PC-9 (cell line): ENCODE measurements around the gene MUC13.

Experiments
- EZH2 ChIP-seq: fragments of 200-600 bp; sonication (generic); IDR thresholded peaks from 2 replicates; pipeline ENCODE4 v1.8.0; 2017; ENCODE audit warnings: antibody characterized with exemption, low read depth
- TF ChIP-seq, protein P1 (sequence below): fragments of 200-600 bp; sonication (generic); conservative IDR thresholded peaks from 2 replicates; pipeline ENCODE4 v1.6.1; 2017; ENCODE audit warnings: mixed run types, antibody characterized with exemption, mild to moderate bottlenecking, moderate library complexity

DNA sequence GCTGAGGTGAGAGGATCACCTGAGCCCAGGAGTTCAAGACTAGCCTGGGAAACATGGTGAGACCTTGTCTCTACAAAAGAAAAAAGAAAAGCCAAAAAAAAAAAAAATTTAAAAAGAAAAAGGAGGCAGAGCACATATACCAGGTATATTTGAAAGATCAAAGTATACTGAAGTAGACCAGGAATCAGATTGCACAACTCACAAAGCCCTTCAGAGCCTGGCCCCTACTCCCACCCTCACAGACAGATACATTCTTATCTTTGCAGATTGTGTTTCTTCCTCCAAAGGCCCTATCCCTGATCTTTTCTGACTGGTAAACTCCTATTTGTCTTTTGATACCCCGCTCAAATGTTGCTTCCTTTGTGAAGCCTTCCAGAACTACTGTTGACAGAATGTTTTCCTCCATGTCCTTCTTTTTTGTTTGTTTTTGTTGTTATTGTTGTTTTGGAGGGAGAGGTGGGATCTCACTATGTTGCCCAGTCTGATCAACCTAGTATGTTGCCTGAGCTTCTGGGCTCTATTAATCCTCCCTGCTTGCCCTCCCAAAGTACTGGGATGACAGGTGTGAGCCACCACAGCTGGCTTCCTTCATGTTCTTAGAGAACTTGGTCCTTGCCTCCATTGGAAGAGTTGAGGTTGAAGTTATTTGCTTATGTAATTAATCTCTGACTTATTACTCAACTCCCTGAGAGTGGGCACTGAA is 37.6 kb downstream of the MUC13 start:
- TF ChIP-seq, protein P1, sequence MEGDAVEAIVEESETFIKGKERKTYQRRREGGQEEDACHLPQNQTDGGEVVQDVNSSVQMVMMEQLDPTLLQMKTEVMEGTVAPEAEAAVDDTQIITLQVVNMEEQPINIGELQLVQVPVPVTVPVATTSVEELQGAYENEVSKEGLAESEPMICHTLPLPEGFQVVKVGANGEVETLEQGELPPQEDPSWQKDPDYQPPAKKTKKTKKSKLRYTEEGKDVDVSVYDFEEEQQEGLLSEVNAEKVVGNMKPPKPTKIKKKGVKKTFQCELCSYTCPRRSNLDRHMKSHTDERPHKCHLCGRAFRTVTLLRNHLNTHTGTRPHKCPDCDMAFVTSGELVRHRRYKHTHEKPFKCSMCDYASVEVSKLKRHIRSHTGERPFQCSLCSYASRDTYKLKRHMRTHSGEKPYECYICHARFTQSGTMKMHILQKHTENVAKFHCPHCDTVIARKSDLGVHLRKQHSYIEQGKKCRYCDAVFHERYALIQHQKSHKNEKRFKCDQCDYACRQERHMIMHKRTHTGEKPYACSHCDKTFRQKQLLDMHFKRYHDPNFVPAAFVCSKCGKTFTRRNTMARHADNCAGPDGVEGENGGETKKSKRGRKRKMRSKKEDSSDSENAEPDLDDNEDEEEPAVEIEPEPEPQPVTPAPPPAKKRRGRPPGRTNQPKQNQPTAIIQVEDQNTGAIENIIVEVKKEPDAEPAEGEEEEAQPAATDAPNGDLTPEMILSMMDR = no peak
- TF ChIP-seq EZH2 = no peak
